Panc1 (cell line): ENCODE data around the gene GTF2F1. TPM values are rescaled to one million over a fixed set of nuclear protein-coding genes. Genes with fewer than 3 reads are reported as not detected.

Experiments
- ATAC-seq: fragments of 200-7000 bp; cut with Tn5 transposase; 2 replicates; pipeline ENCODE4 v1.9.1; 2020; ENCODE audit warnings: mild to moderate bottlenecking, moderate library complexity
- BruUV-seq: library from RNA; stranded (reverse); fragments of 400-500 nt; replicated peaks from 2 replicates; lab custom pipeline; 2021; lab: Mats Ljungman, UMichigan
- CTCF ChIA-PET: fragments of 300-600 bp; sonication (Branson Sonifier 250); formaldehyde crosslinking; loops from one replicate; lab custom pipeline; 2022; ENCODE audit warnings: antibody characterized with exemption; lab: Charles Lee
- POLR2A ChIA-PET: fragments of 300-600 bp; sonication (Branson Sonifier 250); formaldehyde crosslinking; loops from one replicate; lab custom pipeline; 2022; ENCODE audit warnings: antibody characterized with exemption; lab: Charles Lee
- DNase-seq: peaks from one replicate; pipeline ENCODE4 v3.0.0-alpha.2; 2010; ENCODE audit warnings: low read depth, low spot score
- H3K27ac ChIP-seq: 2 replicates; pipeline ENCODE4 v1.5.1; 2011; ENCODE audit warnings: mild to moderate bottlenecking, low read length, inconsistent platforms
- H3K27me3 ChIP-seq: fragments of 200-500 bp; sonication (Bioruptor generic); 2 replicates; pipeline ENCODE4 v1.6.0; 2014; ENCODE audit warnings: low read length, inconsistent platforms; ENCODE audit not compliant: control insufficient read depth, insufficient read depth
- H3K36me3 ChIP-seq: fragments of 200-500 bp; sonication (Bioruptor generic); 2 replicates; pipeline ENCODE4 v1.5.1; 2014; ENCODE audit warnings: inconsistent platforms, mild to moderate bottlenecking, low read length, moderate library complexity; ENCODE audit not compliant: control insufficient read depth, insufficient read depth
- H3K4me1 ChIP-seq: 2 replicates; pipeline ENCODE4 v1.5.1; 2011; ENCODE audit warnings: inconsistent platforms, mild to moderate bottlenecking, low read length, moderate library complexity; ENCODE audit not compliant: control insufficient read depth, insufficient read depth
- H3K4me3 ChIP-seq, 2 experiments: 2 replicates each; pipeline ENCODE4 v1.5.1; 2011 to 2012; ENCODE audit warnings: low read depth in 2 of 2, low read length in 2 of 2, mild to moderate bottlenecking in 2 of 2, inconsistent platforms in 1 of 2, moderate library complexity in 1 of 2
- H3K9me3 ChIP-seq: fragments of 200-500 bp; sonication (Bioruptor generic); 2 replicates; pipeline ENCODE4 v1.5.1; 2014; ENCODE audit warnings: low read depth, mild to moderate bottlenecking, inconsistent platforms, low read length, moderate library complexity; ENCODE audit not compliant: control insufficient read depth, insufficient read depth
- CTCF ChIP-seq: fragments of 450-650 bp; IDR thresholded peaks from 2 replicates; pipeline ENCODE4 v1.5.1; 2017; ENCODE audit warnings: mild to moderate bottlenecking
- POLR2AphosphoS5 ChIP-seq: IDR thresholded peaks from 2 replicates; pipeline ENCODE4 v1.6.1; 2012; ENCODE audit warnings: mild to moderate bottlenecking, low read depth, low read length, moderate library complexity
- REST ChIP-seq, 2 experiments: IDR thresholded peaks; 2 replicates each; pipeline ENCODE4 v1.6.1; 2011 to 2012; ENCODE audit warnings: low read depth in 2 of 2, control low read depth in 1 of 2, low read length in 1 of 2, mild to moderate bottlenecking in 1 of 2, moderate library complexity in 1 of 2; ENCODE audit not compliant: insufficient read depth in 1 of 2
- SIN3A ChIP-seq: IDR thresholded peaks from 2 replicates; pipeline ENCODE4 v1.6.1; 2012; ENCODE audit warnings: low read depth, mild to moderate bottlenecking, low read length, moderate library complexity, borderline replicate concordance; ENCODE audit not compliant: insufficient read depth
- TCF7L2 ChIP-seq: IDR thresholded peaks from 2 replicates; pipeline ENCODE4 v1.6.1; 2011; ENCODE audit warnings: mild to moderate bottlenecking, low read depth, low read length, inconsistent platforms
- in situ Hi-C: cut with HindIII; loops from 2 replicates; pipeline ENCODE4 v1.10.0; 2016; ENCODE audit warnings: low sequenced_read_pairs, low pct_unique_long_range_greater_than_20kb
- intact Hi-C: fragments of 100-400 bp; cut with micrococcal nuclease; formaldehyde crosslinking; loops from one replicate; pipeline ENCODE4 v1.10.0; 2022; ENCODE audit not compliant: unreplicated experiment
- total RNA-seq: library from RNA; stranded (reverse); gene quantifications from one replicate; pipeline ENCODE4 v1.2.1, GENCODE V29; 2021; ENCODE audit not compliant: unreplicated experiment

GTF2F1 gene
- total RNA-seq, 1 experiment from 2014 or later: 61.1 TPM

GRCh38 chr19:6343462-6343861 lies 49.5 kb downstream of the GTF2F1 start:
- POLR2A ChIA-PET: no interaction called here
- BruUV-seq: no TSS peak
- Histone ChIP-seq H3K4me3 (no peak overlapping the region), H3K27me3 (no peaks in the 10 kb centered on the region), H3K9me3 (no peaks in the 10 kb centered on the region), H3K4me1 (no peaks in the 10 kb centered on the region), H3K36me3 (no peaks in the 10 kb centered on the region), H3K27ac (no peak overlapping the region)
- no peak for DNase-seq
- intact Hi-C loops: no loop called here
- in situ Hi-C loops: no loop called here
- no peak for ATAC-seq
- CTCF ChIA-PET: no interaction called here
- TF ChIP-seq REST (IDR thresholded peaks at IDR 0.05; ENCODE audit: insufficient read depth in 1 of 2, low read depth in 2 of 2, low read length in 1 of 2) (no peak), SIN3A (no peak), TCF7L2 (no peak), CTCF (no peak), POLR2AphosphoS5 (no peak)

GRCh38 chr19:6340493-6341201 lies 52.3 kb downstream of the GTF2F1 start:
- ChIA-PET POLR2A (interaction anchor here (0.6 kb wide), 1 partner anchor 22 kb away, joined by 3 read pairs; no protein-coding TSS in a partner anchor), CTCF (interaction anchor here (0.7 kb wide), 1 partner anchor 361 kb away, joined by 3 read pairs; no protein-coding TSS in a partner anchor)
- no TSS peak for BruUV-seq
- H3K27ac ChIP-seq: no peak overlapping the region
- ATAC-seq (peak; percentile 51), DNase-seq (no peak)
- H3K9me3 ChIP-seq: no peaks in the 10 kb centered on the region
- no peaks in the 10 kb centered on the region for H3K27me3 ChIP-seq
- H3K36me3 ChIP-seq: no peaks in the 10 kb centered on the region
- no peak overlapping the region for H3K4me3 ChIP-seq
- in situ Hi-C loops: no loop called here
- no peaks in the 10 kb centered on the region for H3K4me1 ChIP-seq
- TF ChIP-seq POLR2AphosphoS5: no peak
- intact Hi-C loops: no loop called here
